SK-N-SH (cell line): ENCODE measurements around the gene PGGHG. TPM values are rescaled to one million over a fixed set of nuclear protein-coding genes. Genes with fewer than 3 reads are reported as not detected.
A peak's percentile ranks its signal among the peaks of the same experiment; 100 is the strongest.
"Not testable (repeated sequence)": the region's sequence is repeated elsewhere in the genome, so short reads cannot be mapped to it uniquely, and the experiment has no call there.

ENCODE experiments used
- CTCF ChIA-PET: fragments of 300-600, 350-600 bp; formaldehyde crosslinking; extraction: SDS; loops from one replicate; lab custom pipeline; 2021; lab: Yijun Ruan, JAX
- POLR2A ChIA-PET: fragments of 350-600 bp; sonication (Branson Sonifier 250); formaldehyde crosslinking; extraction: SDS; loops from one replicate; lab custom pipeline; 2020; ENCODE audit warnings: antibody characterized with exemption, inconsistent platforms; lab: Yijun Ruan, JAX
- DNase-seq: peaks from one replicate; pipeline ENCODE4 v3.0.0; 2012
- H2AFZ ChIP-seq: fragments of 200-600 bp; sonication (generic); 2 replicates; pipeline ENCODE4 v1.8.1; 2016; ENCODE audit warnings: antibody characterized with exemption, mild to moderate bottlenecking, low read depth
- H3F3A ChIP-seq: fragments of 200-600 bp; sonication (generic); replicated peaks from 2 replicates; pipeline ENCODE3; 2016; ENCODE audit warnings: antibody characterized with exemption, mild to moderate bottlenecking; ENCODE audit not compliant: insufficient read depth
- H3K27ac ChIP-seq, 2 experiments: fragments of 200-500 bp in 1 of 2; fragments of 200-600 bp in 1 of 2; sonication (Bioruptor generic) in 1 of 2; sonication (generic), shearing (Covaris generic) in 1 of 2; 2 replicates each; pipeline versions ENCODE4 v1.5.1 to v1.6.1; 2014 to 2016; ENCODE audit warnings: low read depth in 2 of 2, inconsistent platforms in 1 of 2, low read length in 1 of 2, mild to moderate bottlenecking in 1 of 2, mixed read lengths in 1 of 2
- H3K27me3 ChIP-seq: fragments of 200-600 bp; sonication (generic), shearing (Covaris generic); 2 replicates; pipeline ENCODE4 v1.6.1; 2016; ENCODE audit warnings: mixed run types; ENCODE audit not compliant: insufficient read depth
- H3K36me3 ChIP-seq, 2 experiments: fragments of 200-500 bp in 1 of 2; fragments of 200-600 bp in 1 of 2; sonication (Bioruptor generic) in 1 of 2; sonication (generic) in 1 of 2; replicated peaks in 1 of 2; 2 replicates each; pipeline versions ENCODE3 to v1.5.1; 2014 to 2016; ENCODE audit warnings: low read length in 1 of 2, mild to moderate bottlenecking in 1 of 2; ENCODE audit not compliant: insufficient read depth in 2 of 2, control insufficient read depth in 1 of 2
- H3K4me1 ChIP-seq, 2 experiments: fragments of 200-500 bp in 1 of 2; fragments of 200-600 bp in 1 of 2; sonication (Bioruptor generic) in 1 of 2; sonication (generic), shearing (Covaris generic) in 1 of 2; 2 replicates each; pipeline versions ENCODE4 v1.5.1 to v1.6.1; 2014 to 2016; ENCODE audit warnings: low read depth in 1 of 2, low read length in 1 of 2, mixed run types in 1 of 2; ENCODE audit not compliant: insufficient read depth in 2 of 2, control insufficient read depth in 1 of 2
- H3K4me2 ChIP-seq: fragments of 200-600 bp; sonication (generic), shearing (Covaris generic); 2 replicates; pipeline ENCODE4 v1.6.1; 2017; ENCODE audit warnings: mixed run types
- H3K4me3 ChIP-seq, 2 experiments: fragments of 200-500 bp in 1 of 2; fragments of 200-600 bp in 1 of 2; sonication (Bioruptor generic) in 1 of 2; sonication (generic), shearing (Covaris generic) in 1 of 2; 2 replicates each; pipeline versions ENCODE4 v1.5.1 to v1.8.1; 2014 to 2016; ENCODE audit warnings: low read depth in 2 of 2, inconsistent platforms in 1 of 2, low read length in 1 of 2, mild to moderate bottlenecking in 1 of 2, mixed read lengths in 1 of 2, moderate library complexity in 1 of 2
- H3K79me2 ChIP-seq: fragments of 200-600 bp; sonication (generic); 2 replicates; pipeline ENCODE4 v1.8.1; 2017; ENCODE audit warnings: mild to moderate bottlenecking; ENCODE audit not compliant: insufficient read depth
- H3K9ac ChIP-seq: fragments of 200-600 bp; sonication (generic); 2 replicates; pipeline ENCODE4 v1.6.1; 2017; ENCODE audit warnings: mixed run types
- H3K9me2 ChIP-seq: fragments of 200-600 bp; sonication (generic); 2 replicates; pipeline ENCODE4 v1.6.1; 2017; ENCODE audit warnings: mixed run types
- H3K9me3 ChIP-seq: fragments of 200-600 bp; sonication (generic); 2 replicates; pipeline ENCODE4 v1.6.1; 2017; ENCODE audit warnings: mixed run types, mild to moderate bottlenecking, moderate library complexity
- H4K20me1 ChIP-seq: fragments of 200-600 bp; sonication (generic); 2 replicates; pipeline ENCODE4 v1.6.1; 2017; ENCODE audit warnings: mild to moderate bottlenecking, mixed run types; ENCODE audit not compliant: insufficient read depth
- ELF1 ChIP-seq: IDR thresholded peaks from 2 replicates; pipeline ENCODE4 v1.4.0; 2012
- GABPA ChIP-seq: IDR thresholded peaks from 2 replicates; pipeline ENCODE4 v1.4.0; 2012; ENCODE audit warnings: low read depth, mild to moderate bottlenecking
- MAX ChIP-seq: IDR thresholded peaks from 2 replicates; pipeline ENCODE4 v1.4.0; 2012; ENCODE audit warnings: low read depth
- PBX3 ChIP-seq: IDR thresholded peaks from 2 replicates; pipeline ENCODE4; 2012
- TAF1 ChIP-seq: IDR thresholded peaks from 2 replicates; pipeline ENCODE4 v1.6.1; 2012; ENCODE audit warnings: low read depth, mild to moderate bottlenecking, low read length, moderate library complexity, borderline replicate concordance
- TCF12 ChIP-seq: IDR thresholded peaks from 2 replicates; pipeline ENCODE4 v1.4.0; 2012
- WGBS: methylation state at CpG from one replicate; pipeline ENCODE4 v1.1.6; 2017; ENCODE audit warnings: low lambda C conversion rate; 5-methylcytosine and 5-hydroxymethylcytosine counted together
- polyA plus RNA-seq, 3 experiments: library from polyadenylated mRNA; depleted of rRNA; stranded (reverse); fragments of >200 nt; gene quantifications; 2 replicates each; pipeline ENCODE4 v1.2.3, GENCODE V29; 2012

PGGHG gene
- polyA plus RNA-seq, 1 of the 3 experiments (the other 2 are of a cell fraction): 19.9 TPM

- H3K9me3 ChIP-seq, H2AFZ ChIP-seq, POLR2A ChIA-PET, H3K27me3 ChIP-seq, H3K9me2 ChIP-seq, H3K36me3 ChIP-seq, H3K9ac ChIP-seq, H3K4me1 ChIP-seq, H4K20me1 ChIP-seq, DNase-seq: not testable (repeated sequence)
- Histone ChIP-seq H3K4me2 (peak within 1 kb of the TSS; percentile 28; the same call in 1 of the 2 replicates), H3K79me2 (peaks cover 11% of the 10 kb centered on the region; the same call in 1 of the 2 replicates), H3K27ac (peak within 1 kb of the TSS in 1 of 2 experiments; percentile 34; a peak in 1 of 4 replicates), H3K4me3 (peak within 1 kb of the TSS in 1 of 2 experiments; percentile 45; a peak in 2 of 4 replicates), H3F3A (peaks cover 13% of the 10 kb centered on the region)
- TF ChIP-seq TAF1 (0 out of 2 replicates have a peak, but pooled peaks have one; percentile 16), TCF12 (peak; percentile 47; the same call in 1 of the 2 replicates), GABPA (peak; percentile 61), MAX (peak; percentile 15; the same call in 1 of the 2 replicates), ELF1 (0 out of 2 replicates have a peak, but pooled peaks have one; percentile 23), PBX3 (0 out of 2 replicates have a peak, but pooled peaks have one; percentile 17)
- WGBS: 36% methylated on average over 6 of the region's 28 CpGs
- CTCF ChIA-PET: interaction anchor here (1.4 to 1.8 kb wide), 3 partner anchors 18 to 140 kb away, joined by 3 to 5 read pairs (median 3); no protein-coding TSS in a partner anchor
Measured at GRCh38 chr11:307766-308708, 19.1 kb downstream of the PGGHG start, which contains the start of gene IFITM2. TSS of gene IFITM2 (plus strand) at chr11:307816. CDS start at chr11:308193, 377 bp downstream.

- H3K27ac ChIP-seq, H2AFZ ChIP-seq, POLR2A ChIA-PET, H3K9me2 ChIP-seq, H3K36me3 ChIP-seq, H4K20me1 ChIP-seq, H3K27me3 ChIP-seq, DNase-seq, H3K9me3 ChIP-seq: not testable (repeated sequence)
- H3K9ac ChIP-seq: 0 out of 2 replicates have a peak overlapping the region, but pooled peaks have one; percentile 18
- 89% methylated on average over 18 of the region's 24 CpGs for WGBS
- peaks cover 5 to 14% of the 10 kb centered on the region in 2 experiments; a peak in 2 of 4 replicates for H3K4me1 ChIP-seq
- peaks cover 11% of the 10 kb centered on the region; the same call in 1 of the 2 replicates for H3K79me2 ChIP-seq
- peak overlapping the region; percentile 74 for H3K4me2 ChIP-seq
- CTCF ChIA-PET: interaction anchor here (0.8 to 1.5 kb wide), 4 partner anchors 36 to 139 kb away, joined by 3 to 5 read pairs (median 3); no protein-coding TSS in a partner anchor
- peaks cover 13% of the 10 kb centered on the region for H3F3A ChIP-seq
- peak overlapping the region; percentile 27 to 50; a peak in 2 of 4 replicates for H3K4me3 ChIP-seq
Measured at GRCh38 chr11:308740-309665, 20.1 kb downstream of the PGGHG start.

GRCh38 chr11:309979-310572 lies 21.1 kb downstream of the PGGHG start:
- H3K9me2 ChIP-seq, POLR2A ChIA-PET, H3K9me3 ChIP-seq, H4K20me1 ChIP-seq, H3K36me3 ChIP-seq, H3K27me3 ChIP-seq, H3F3A ChIP-seq, DNase-seq, H2AFZ ChIP-seq: not testable (repeated sequence)
- peaks cover 11% of the 10 kb centered on the region; the same call in 1 of the 2 replicates for H3K79me2 ChIP-seq
- H3K27ac ChIP-seq: peak overlapping the region in 1 of 2 experiments; percentile 6; a peak in 1 of 4 replicates
- H3K4me3 ChIP-seq: peak overlapping the region; percentile 32 to 50
- CTCF ChIA-PET: interaction anchor here (0.8 to 1.5 kb wide), 4 partner anchors 35 to 138 kb away, joined by 3 to 5 read pairs (median 3); no protein-coding TSS in a partner anchor
- H3K4me1 ChIP-seq: peaks cover 5 to 15% of the 10 kb centered on the region in 2 experiments; a peak in 2 of 4 replicates
- 0 out of 2 replicates have a peak overlapping the region, but pooled peaks have one; percentile 18 for H3K9ac ChIP-seq
- WGBS: 50% methylated on average over 2 of the region's 18 CpGs
- H3K4me2 ChIP-seq: peak overlapping the region; percentile 74

- H2AFZ ChIP-seq, H3K27me3 ChIP-seq, H3K9ac ChIP-seq, CTCF ChIA-PET, H3K9me2 ChIP-seq, H3K27ac ChIP-seq, H4K20me1 ChIP-seq, H3K36me3 ChIP-seq, POLR2A ChIA-PET, H3K9me3 ChIP-seq, DNase-seq, H3F3A ChIP-seq: not testable (repeated sequence)
- H3K79me2 ChIP-seq: peaks cover 11% of the 10 kb centered on the region; the same call in 1 of the 2 replicates
- peaks cover 5 to 15% of the 10 kb centered on the region in 2 experiments; a peak in 2 of 4 replicates for H3K4me1 ChIP-seq
- H3K4me3 ChIP-seq: peak overlapping the region in 1 of 2 experiments; percentile 32; a peak in 2 of 4 replicates
- WGBS: 20% methylated on average over 5 of the region's 71 CpGs
- H3K4me2 ChIP-seq: peak overlapping the region; percentile 52; the same call in 1 of the 2 replicates
Measured at GRCh38 chr11:311013-311748, 22.3 kb downstream of the PGGHG start.
